ENCODE results near the gene MXD4.

DNA sequence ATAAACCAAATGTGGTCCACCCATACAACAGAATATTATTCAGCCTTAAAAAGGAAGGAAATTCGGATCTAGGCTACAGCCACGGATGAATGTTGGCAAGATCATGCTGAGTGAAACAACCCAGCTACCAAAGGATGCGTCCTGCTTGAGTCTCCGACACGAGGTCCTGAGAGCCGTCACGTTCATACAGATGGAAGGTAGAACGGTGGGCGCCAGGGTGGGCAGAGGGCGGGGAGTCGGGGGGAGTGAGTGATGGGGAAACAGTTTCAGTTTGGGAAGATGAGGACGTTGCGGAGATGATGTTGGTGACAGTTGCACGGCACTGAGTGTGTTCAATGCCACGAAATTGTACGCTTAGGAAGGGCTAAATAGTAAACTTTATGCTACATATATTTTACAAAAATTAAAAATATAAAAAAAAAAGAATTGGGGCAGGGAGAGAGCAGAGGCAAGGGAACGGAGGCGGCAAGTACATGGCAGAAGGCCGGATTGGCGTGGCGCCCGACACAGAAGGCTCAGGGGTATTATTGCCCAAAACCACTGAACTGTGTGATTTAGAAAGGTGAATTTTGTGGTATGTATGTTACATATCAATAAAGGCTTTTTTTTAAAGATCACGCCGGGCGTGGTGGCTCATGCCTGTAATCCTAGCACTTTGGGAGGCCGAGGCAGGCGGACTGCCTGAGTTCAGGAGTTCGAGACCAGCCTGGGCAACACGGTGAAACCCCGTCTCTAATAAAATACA, 14.8 kb upstream of the MXD4 start:
- TF ChIP-seq, protein P1, sequence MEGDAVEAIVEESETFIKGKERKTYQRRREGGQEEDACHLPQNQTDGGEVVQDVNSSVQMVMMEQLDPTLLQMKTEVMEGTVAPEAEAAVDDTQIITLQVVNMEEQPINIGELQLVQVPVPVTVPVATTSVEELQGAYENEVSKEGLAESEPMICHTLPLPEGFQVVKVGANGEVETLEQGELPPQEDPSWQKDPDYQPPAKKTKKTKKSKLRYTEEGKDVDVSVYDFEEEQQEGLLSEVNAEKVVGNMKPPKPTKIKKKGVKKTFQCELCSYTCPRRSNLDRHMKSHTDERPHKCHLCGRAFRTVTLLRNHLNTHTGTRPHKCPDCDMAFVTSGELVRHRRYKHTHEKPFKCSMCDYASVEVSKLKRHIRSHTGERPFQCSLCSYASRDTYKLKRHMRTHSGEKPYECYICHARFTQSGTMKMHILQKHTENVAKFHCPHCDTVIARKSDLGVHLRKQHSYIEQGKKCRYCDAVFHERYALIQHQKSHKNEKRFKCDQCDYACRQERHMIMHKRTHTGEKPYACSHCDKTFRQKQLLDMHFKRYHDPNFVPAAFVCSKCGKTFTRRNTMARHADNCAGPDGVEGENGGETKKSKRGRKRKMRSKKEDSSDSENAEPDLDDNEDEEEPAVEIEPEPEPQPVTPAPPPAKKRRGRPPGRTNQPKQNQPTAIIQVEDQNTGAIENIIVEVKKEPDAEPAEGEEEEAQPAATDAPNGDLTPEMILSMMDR (conservative IDR thresholded peaks at IDR 0.05), result no peak
- no peak for TF ChIP-seq ZFX (IDR thresholded peaks at IDR 0.05)

Measured in C4-2B (cell line).